ENCODE measurements around the gene TAS2R40. TPM values are rescaled to one million over a fixed set of nuclear protein-coding genes. Genes with fewer than 3 reads are reported as not detected.

Gene TAS2R40
- total and polyA plus RNA-seq, 2 donors (not counting 3 experiments of a cell fraction or from before 2014, with no cell fraction given) = not detected

DNA sequence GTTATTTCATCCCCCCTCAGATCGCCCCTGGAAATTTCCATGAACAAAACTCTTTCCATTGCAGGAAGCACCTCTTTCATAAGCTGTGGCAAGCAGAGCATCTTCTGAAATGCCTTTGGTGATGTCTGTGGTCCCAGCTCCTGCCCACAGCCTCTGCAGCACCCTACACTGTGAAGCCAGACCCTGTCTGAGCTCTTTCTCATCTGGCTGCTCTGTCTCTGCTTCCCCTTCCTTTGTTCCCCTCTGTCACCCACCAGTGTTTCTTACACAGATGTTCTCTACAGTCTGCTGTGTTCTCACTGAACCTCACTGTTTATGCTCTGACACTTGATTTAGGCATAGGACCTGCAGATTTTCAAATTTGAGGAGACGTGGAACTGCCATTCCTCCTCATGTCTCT is 40.5 kb upstream of the TAS2R40 start:
- H3K4me2 ChIP-seq (ENCODE audit: insufficient read depth, low read length) = no peak overlapping the region
- no peaks in the 10 kb centered on the region for H3K9me1 ChIP-seq (replicated peaks; ENCODE audit: control insufficient read depth, extremely low read depth, insufficient read depth, low read length)
- no peak for FAIRE-seq
- POLR2A ChIA-PET = no interaction called here
- no peak overlapping the region for H3K27ac ChIP-seq (ENCODE audit: insufficient read depth, low read depth, low read length)
- no peaks in the 10 kb centered on the region for H3K36me3 ChIP-seq (ENCODE audit: control insufficient read depth in 2 of 2, extremely low read depth in 1 of 2, insufficient read depth in 2 of 2, low read length in 2 of 2)
- H4K20me1 ChIP-seq (replicated peaks; ENCODE audit: control insufficient read depth, extremely low read depth, insufficient read depth, low read length) = no peaks in the 10 kb centered on the region
- no peaks in the 10 kb centered on the region for H3K4me1 ChIP-seq (ENCODE audit: control insufficient read depth, extremely low read depth, insufficient read depth, low read length)
- intact Hi-C loops (cut with micrococcal nuclease) (no loop called here), dilution Hi-C loops (cut with MboI; ENCODE audit: extremely low pct_ligation_motif_present, low sequenced_read_pairs) (no loop called here)
- no peaks in the 10 kb centered on the region for H3K79me2 ChIP-seq (ENCODE audit: control insufficient read depth, insufficient read depth, low read length)
- no peak overlapping the region for H2AFZ ChIP-seq (ENCODE audit: low read depth, low read length)
- DNase-seq (ENCODE audit: low read depth, low spot score) = no peak
- no peak for TF ChIP-seq MYC (IDR thresholded peaks at IDR 0.05; ENCODE audit: low read depth, low read length)
- TF ChIP-seq GATA2 (IDR thresholded peaks at IDR 0.05; ENCODE audit: insufficient read depth, insufficient read length, low read depth, low read length) = no peak
- TF ChIP-seq FOS (IDR thresholded peaks at IDR 0.05; ENCODE audit: borderline replicate concordance, insufficient read depth, low read length) = no peak
- TF ChIP-seq POLR2A (IDR thresholded peaks at IDR 0.05; ENCODE audit: low read depth, low read length) = no peak
- no peak for TF ChIP-seq POLR2AphosphoS5 (IDR thresholded peaks at IDR 0.05; ENCODE audit: insufficient read depth, low read depth, low read length)
- no peak for TF ChIP-seq EZH2 (IDR thresholded peaks at IDR 0.05; ENCODE audit: borderline replicate concordance, low read depth, low read length, severe bottlenecking)
- BruUV-seq (replicated peaks) = no TSS peak
- H3K4me3 ChIP-seq (replicated peaks in 1 of 3; ENCODE audit: insufficient read depth in 1 of 3, low read depth in 1 of 3, low read length in 3 of 3) = no peak overlapping the region
- peaks cover 0 to 2% of the 10 kb centered on the region in 2 experiments for H3K27me3 ChIP-seq (ENCODE audit: control insufficient read depth in 2 of 2, insufficient read depth in 2 of 2, low read length in 2 of 2)
- CTCF ChIA-PET = interaction anchor here (2.6 kb wide), 1 partner anchor 34 kb away, joined by 6 read pairs; no protein-coding TSS in a partner anchor
- no peak overlapping the region for H3K9ac ChIP-seq (replicated peaks; ENCODE audit: extremely low read depth, insufficient read depth, low read length)
- no peaks in the 10 kb centered on the region for H3K9me3 ChIP-seq (replicated peaks; ENCODE audit: control insufficient read depth, insufficient read depth, low read length)

GRCh38 chr7:143183024-143183423 is 38.8 kb upstream of the TAS2R40 start, which contains the start of gene TAS2R39:
TAS2R39 (plus strand) TSS chr7:143183419; CDS start chr7:143183419, 0 bp downstream.
- no peak for TF ChIP-seq EZH2 (IDR thresholded peaks at IDR 0.05; ENCODE audit: borderline replicate concordance, low read depth, low read length, severe bottlenecking)
- ChIA-PET POLR2A (no interaction called here), CTCF (interaction anchor here (0.9 to 1.5 kb wide), 2 partner anchors 8 to 32 kb away, joined by 3 read pairs; no protein-coding TSS in a partner anchor)
- H3K36me3 ChIP-seq (ENCODE audit: control insufficient read depth in 2 of 2, extremely low read depth in 1 of 2, insufficient read depth in 2 of 2, low read length in 2 of 2) = no peaks in the 10 kb centered on the region
- DNase-seq (ENCODE audit: low read depth, low spot score) (no peak), FAIRE-seq (no peak)
- no peaks in the 10 kb centered on the region for H3K79me2 ChIP-seq (ENCODE audit: control insufficient read depth, insufficient read depth, low read length)
- no TSS peak for BruUV-seq (replicated peaks)
- no peak within 1 kb of the TSS for H2AFZ ChIP-seq (ENCODE audit: low read depth, low read length)
- no peak within 1 kb of the TSS for H3K4me2 ChIP-seq (ENCODE audit: insufficient read depth, low read length)
- no peak within 1 kb of the TSS for H3K9ac ChIP-seq (replicated peaks; ENCODE audit: extremely low read depth, insufficient read depth, low read length)
- no peak within 1 kb of the TSS for H3K27ac ChIP-seq (ENCODE audit: insufficient read depth, low read depth, low read length)
- no peaks in the 10 kb centered on the region for H3K9me1 ChIP-seq (replicated peaks; ENCODE audit: control insufficient read depth, extremely low read depth, insufficient read depth, low read length)
- dilution Hi-C loops (cut with MboI; ENCODE audit: extremely low pct_ligation_motif_present, low sequenced_read_pairs) = no loop called here
- H3K4me1 ChIP-seq (ENCODE audit: control insufficient read depth, extremely low read depth, insufficient read depth, low read length) = no peaks in the 10 kb centered on the region
- no peak within 1 kb of the TSS for H3K4me3 ChIP-seq (replicated peaks in 1 of 3; ENCODE audit: insufficient read depth in 1 of 3, low read depth in 1 of 3, low read length in 3 of 3)
- H3K27me3 ChIP-seq (ENCODE audit: control insufficient read depth in 2 of 2, insufficient read depth in 2 of 2, low read length in 2 of 2) = peaks cover 0 to 2% of the 10 kb centered on the region in 2 experiments
- H4K20me1 ChIP-seq (replicated peaks; ENCODE audit: control insufficient read depth, extremely low read depth, insufficient read depth, low read length) = no peaks in the 10 kb centered on the region
- no peaks in the 10 kb centered on the region for H3K9me3 ChIP-seq (replicated peaks; ENCODE audit: control insufficient read depth, insufficient read depth, low read length)
- intact Hi-C loops (cut with micrococcal nuclease) = no loop called here

Measured in endothelial cell of umbilical vein (primary cell).